ENCODE data around the gene PITPNM3.

The PITPNM3 gene

DNA sequence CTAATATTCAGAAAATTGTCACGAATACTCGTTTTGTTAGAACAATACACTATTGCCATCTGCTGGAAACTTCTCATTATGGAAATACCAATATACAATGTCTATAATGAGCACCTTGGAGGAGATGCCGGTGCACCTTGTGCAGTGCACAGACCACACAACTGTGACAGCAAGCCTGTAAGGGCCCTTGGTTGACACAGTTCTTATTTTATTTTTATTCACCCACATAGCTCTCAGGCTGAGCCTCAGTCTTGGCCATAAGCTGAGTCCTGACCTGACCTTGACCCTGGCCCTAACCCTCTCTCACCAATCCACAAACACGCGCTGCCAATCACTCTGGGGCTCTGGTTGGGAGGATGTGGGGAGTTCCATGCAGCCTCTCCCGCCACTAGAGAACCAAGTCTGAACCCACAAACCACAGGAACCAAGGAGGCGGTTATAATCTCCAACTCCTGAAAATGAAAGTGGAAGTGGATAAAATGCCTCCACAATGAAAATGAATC is 129.0 kb downstream of the PITPNM3 start:
- TF ChIP-seq, protein P1, sequence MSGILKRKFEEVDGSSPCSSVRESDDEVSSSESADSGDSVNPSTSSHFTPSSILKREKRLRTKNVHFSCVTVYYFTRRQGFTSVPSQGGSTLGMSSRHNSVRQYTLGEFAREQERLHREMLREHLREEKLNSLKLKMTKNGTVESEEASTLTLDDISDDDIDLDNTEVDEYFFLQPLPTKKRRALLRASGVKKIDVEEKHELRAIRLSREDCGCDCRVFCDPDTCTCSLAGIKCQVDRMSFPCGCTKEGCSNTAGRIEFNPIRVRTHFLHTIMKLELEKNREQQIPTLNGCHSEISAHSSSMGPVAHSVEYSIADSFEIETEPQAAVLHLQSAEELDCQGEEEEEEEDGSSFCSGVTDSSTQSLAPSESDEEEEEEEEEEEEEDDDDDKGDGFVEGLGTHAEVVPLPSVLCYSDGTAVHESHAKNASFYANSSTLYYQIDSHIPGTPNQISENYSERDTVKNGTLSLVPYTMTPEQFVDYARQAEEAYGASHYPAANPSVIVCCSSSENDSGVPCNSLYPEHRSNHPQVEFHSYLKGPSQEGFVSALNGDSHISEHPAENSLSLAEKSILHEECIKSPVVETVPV (CRISPR knock-in tag; IDR thresholded peaks at IDR 0.05) = no peak
- no peak for TF ChIP-seq SNAI2 (CRISPR knock-in tag; IDR thresholded peaks at IDR 0.05)
- TF ChIP-seq ESRRG (CRISPR knock-in tag; IDR thresholded peaks at IDR 0.05) = no peak
- no peak for TF ChIP-seq ZFP3 (CRISPR knock-in tag; IDR thresholded peaks at IDR 0.05)
- TF ChIP-seq, protein P2, sequence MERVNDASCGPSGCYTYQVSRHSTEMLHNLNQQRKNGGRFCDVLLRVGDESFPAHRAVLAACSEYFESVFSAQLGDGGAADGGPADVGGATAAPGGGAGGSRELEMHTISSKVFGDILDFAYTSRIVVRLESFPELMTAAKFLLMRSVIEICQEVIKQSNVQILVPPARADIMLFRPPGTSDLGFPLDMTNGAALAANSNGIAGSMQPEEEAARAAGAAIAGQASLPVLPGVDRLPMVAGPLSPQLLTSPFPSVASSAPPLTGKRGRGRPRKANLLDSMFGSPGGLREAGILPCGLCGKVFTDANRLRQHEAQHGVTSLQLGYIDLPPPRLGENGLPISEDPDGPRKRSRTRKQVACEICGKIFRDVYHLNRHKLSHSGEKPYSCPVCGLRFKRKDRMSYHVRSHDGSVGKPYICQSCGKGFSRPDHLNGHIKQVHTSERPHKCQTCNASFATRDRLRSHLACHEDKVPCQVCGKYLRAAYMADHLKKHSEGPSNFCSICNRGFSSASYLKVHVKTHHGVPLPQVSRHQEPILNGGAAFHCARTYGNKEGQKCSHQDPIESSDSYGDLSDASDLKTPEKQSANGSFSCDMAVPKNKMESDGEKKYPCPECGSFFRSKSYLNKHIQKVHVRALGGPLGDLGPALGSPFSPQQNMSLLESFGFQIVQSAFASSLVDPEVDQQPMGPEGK (CRISPR knock-in tag; IDR thresholded peaks at IDR 0.05; ENCODE audit: borderline replicate concordance) = no peak
- no peak for TF ChIP-seq RARB (CRISPR knock-in tag; IDR thresholded peaks at IDR 0.05)
- no peak for TF ChIP-seq GLIS3 (CRISPR knock-in tag; IDR thresholded peaks at IDR 0.05)
- TF ChIP-seq, protein P3, sequence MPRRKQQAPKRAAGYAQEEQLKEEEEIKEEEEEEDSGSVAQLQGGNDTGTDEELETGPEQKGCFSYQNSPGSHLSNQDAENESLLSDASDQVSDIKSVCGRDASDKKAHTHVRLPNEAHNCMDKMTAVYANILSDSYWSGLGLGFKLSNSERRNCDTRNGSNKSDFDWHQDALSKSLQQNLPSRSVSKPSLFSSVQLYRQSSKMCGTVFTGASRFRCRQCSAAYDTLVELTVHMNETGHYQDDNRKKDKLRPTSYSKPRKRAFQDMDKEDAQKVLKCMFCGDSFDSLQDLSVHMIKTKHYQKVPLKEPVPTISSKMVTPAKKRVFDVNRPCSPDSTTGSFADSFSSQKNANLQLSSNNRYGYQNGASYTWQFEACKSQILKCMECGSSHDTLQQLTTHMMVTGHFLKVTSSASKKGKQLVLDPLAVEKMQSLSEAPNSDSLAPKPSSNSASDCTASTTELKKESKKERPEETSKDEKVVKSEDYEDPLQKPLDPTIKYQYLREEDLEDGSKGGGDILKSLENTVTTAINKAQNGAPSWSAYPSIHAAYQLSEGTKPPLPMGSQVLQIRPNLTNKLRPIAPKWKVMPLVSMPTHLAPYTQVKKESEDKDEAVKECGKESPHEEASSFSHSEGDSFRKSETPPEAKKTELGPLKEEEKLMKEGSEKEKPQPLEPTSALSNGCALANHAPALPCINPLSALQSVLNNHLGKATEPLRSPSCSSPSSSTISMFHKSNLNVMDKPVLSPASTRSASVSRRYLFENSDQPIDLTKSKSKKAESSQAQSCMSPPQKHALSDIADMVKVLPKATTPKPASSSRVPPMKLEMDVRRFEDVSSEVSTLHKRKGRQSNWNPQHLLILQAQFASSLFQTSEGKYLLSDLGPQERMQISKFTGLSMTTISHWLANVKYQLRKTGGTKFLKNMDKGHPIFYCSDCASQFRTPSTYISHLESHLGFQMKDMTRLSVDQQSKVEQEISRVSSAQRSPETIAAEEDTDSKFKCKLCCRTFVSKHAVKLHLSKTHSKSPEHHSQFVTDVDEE (CRISPR knock-in tag; IDR thresholded peaks at IDR 0.05) = no peak
- TF ChIP-seq, protein P4, sequence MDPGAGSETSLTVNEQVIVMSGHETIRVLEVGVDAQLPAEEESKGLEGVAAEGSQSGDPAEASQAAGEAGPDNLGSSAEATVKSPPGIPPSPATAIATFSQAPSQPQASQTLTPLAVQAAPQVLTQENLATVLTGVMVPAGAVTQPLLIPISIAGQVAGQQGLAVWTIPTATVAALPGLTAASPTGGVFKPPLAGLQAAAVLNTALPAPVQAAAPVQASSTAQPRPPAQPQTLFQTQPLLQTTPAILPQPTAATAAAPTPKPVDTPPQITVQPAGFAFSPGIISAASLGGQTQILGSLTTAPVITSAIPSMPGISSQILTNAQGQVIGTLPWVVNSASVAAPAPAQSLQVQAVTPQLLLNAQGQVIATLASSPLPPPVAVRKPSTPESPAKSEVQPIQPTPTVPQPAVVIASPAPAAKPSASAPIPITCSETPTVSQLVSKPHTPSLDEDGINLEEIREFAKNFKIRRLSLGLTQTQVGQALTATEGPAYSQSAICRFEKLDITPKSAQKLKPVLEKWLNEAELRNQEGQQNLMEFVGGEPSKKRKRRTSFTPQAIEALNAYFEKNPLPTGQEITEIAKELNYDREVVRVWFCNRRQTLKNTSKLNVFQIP (CRISPR knock-in tag; IDR thresholded peaks at IDR 0.05; ENCODE audit: borderline replicate concordance, low read depth) = no peak
- no peak for TF ChIP-seq CSDC2 (CRISPR knock-in tag; IDR thresholded peaks at IDR 0.05)
- no peak for TF ChIP-seq ZFP30 (CRISPR knock-in tag; IDR thresholded peaks at IDR 0.05)
- TF ChIP-seq TOX (CRISPR knock-in tag; IDR thresholded peaks at IDR 0.05; ENCODE audit: borderline replicate concordance) = no peak
- no peak for TF ChIP-seq BACH2 (CRISPR knock-in tag; IDR thresholded peaks at IDR 0.05; ENCODE audit: borderline replicate concordance)
- peak; percentile 27; the same call in 2 of the 3 replicates for ATAC-seq

DNA sequence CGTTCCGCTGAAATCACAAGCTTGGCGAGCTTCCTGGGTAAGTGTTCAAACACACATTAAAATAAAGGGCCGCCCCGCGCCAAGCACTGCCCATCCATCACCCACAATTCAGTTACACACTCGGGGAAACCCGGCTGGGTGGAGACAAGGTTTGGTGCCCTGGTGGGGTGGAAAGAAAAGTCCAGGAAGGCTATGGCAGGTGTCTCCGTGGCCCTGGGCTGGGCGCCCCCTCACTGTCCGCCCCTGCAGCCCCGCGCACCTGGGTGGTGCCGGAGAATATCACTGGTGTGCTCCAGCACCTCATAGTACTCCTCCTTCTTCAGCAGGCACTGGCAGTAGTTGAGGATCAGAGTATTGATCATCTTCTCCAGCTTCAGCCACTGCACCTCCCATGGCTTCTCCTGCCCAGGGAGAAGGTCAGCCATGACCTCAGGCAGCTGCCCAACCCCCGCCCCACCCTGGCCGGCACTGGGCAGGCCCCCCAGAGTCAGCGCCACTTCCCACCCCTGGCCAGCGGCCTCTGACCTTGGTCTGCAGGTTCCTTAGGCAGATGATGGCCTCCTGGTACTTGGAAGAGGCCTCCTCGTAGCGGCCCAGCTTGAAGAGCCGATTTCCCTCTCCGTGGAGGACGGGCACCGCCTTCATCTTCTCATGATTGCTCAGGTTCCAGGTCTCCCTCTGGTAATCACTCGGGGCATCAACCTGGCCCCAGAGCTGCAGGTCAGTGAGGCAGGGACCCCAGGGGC is 129.8 kb downstream of the PITPNM3 start:
- no peak for ATAC-seq
- no peak for TF ChIP-seq CSDC2 (CRISPR knock-in tag; IDR thresholded peaks at IDR 0.05)
- no peak for TF ChIP-seq ARNTL (CRISPR knock-in tag; IDR thresholded peaks at IDR 0.05; ENCODE audit: borderline replicate concordance, low read depth)
- no peak for TF ChIP-seq OSR1 (CRISPR knock-in tag; IDR thresholded peaks at IDR 0.05)
- TF ChIP-seq, protein P4 (CRISPR knock-in tag; IDR thresholded peaks at IDR 0.05; ENCODE audit: borderline replicate concordance, low read depth) = no peak
- TF ChIP-seq GLIS3 (CRISPR knock-in tag; IDR thresholded peaks at IDR 0.05) = no peak
- no peak for TF ChIP-seq ISL1 (CRISPR knock-in tag; IDR thresholded peaks at IDR 0.05)
- TF ChIP-seq, protein P5, sequence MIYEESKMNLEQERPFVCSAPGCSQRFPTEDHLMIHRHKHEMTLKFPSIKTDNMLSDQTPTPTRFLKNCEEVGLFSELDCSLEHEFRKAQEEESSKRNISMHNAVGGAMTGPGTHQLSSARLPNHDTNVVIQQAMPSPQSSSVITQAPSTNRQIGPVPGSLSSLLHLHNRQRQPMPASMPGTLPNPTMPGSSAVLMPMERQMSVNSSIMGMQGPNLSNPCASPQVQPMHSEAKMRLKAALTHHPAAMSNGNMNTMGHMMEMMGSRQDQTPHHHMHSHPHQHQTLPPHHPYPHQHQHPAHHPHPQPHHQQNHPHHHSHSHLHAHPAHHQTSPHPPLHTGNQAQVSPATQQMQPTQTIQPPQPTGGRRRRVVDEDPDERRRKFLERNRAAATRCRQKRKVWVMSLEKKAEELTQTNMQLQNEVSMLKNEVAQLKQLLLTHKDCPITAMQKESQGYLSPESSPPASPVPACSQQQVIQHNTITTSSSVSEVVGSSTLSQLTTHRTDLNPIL (CRISPR knock-in tag; IDR thresholded peaks at IDR 0.05; ENCODE audit: low read depth) = no peak
- no peak for TF ChIP-seq PPARA (CRISPR knock-in tag; IDR thresholded peaks at IDR 0.05; ENCODE audit: borderline replicate concordance)
- TF ChIP-seq, protein P2 (CRISPR knock-in tag; IDR thresholded peaks at IDR 0.05; ENCODE audit: borderline replicate concordance) = no peak
- no peak for TF ChIP-seq ZFP30 (CRISPR knock-in tag; IDR thresholded peaks at IDR 0.05)
- TF ChIP-seq ZNF565 (CRISPR knock-in tag; conservative IDR thresholded peaks at IDR 0.05; ENCODE audit: low read depth) = no peak
- no peak for TF ChIP-seq TCF4 (CRISPR knock-in tag; IDR thresholded peaks at IDR 0.05; ENCODE audit: borderline replicate concordance)
- no peak for TF ChIP-seq ZFP3 (CRISPR knock-in tag; IDR thresholded peaks at IDR 0.05)
- no peak for TF ChIP-seq ZC3H10 (CRISPR knock-in tag; IDR thresholded peaks at IDR 0.05)
- TF ChIP-seq, protein P3 (CRISPR knock-in tag; IDR thresholded peaks at IDR 0.05) = no peak

Data from SK-N-SH treated with all-trans-retinoic acid at 6 μM for 48 hours (cell line).